ENCODE results near the gene SEMA4A. TPM values are rescaled to one million over a fixed set of nuclear protein-coding genes. Genes with fewer than 3 reads are reported as not detected.

The SEMA4A gene
- total RNA-seq, 1 donor from 2014 or later: 8.4 TPM

DNA sequence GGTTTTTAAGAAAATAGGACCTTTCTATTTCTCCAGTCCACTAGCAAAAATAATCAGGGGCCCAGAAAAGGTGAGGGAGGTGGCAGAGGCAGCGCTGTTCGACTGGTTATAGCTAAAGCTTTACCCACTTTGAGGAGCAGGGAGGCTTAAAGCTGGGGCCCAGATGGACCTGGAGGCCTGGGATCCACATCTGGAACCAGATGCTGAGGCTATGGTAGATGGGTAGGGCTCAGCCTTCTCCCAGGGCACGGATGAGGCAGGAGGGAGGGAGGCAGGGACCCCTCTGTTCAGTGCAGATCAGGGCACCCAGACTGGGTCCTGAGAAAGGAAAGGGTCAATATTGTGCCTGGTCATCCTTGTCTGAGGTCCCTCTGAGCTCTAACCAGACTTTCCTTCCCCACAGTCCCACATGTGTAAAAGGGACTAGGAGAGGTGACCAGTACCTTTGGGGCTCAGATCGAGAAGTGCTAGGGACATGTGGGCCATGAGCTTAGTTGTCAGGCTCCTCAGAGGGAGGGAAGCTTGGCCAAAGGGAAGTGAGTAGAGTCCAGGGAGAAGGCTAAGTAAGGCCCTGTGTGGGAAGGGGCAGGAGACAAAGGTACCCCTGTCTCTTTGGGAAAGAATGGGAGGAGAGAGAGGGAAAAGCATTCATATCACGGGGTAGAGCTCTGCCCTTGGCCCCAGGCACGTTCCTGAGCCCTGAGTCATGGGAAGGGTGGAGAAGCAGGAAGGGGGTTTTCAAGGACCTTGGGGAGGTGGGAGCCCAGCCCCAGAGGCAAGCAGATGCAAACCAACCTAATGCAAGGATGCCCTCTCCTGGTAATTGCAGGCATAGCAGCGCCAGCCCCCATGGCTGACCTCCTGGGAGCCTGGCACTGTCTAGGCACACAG lies 23.5 kb upstream of the SEMA4A start:
- ATAC-seq: peak; percentile 81
- intact Hi-C loops (cut with DNase I): loop anchor here (1.0 kb wide), 1 partner anchor 34 kb away; no protein-coding TSS in a partner anchor
- peak; percentile 94 for DNase-seq (ENCODE audit: low spot score)

DNA sequence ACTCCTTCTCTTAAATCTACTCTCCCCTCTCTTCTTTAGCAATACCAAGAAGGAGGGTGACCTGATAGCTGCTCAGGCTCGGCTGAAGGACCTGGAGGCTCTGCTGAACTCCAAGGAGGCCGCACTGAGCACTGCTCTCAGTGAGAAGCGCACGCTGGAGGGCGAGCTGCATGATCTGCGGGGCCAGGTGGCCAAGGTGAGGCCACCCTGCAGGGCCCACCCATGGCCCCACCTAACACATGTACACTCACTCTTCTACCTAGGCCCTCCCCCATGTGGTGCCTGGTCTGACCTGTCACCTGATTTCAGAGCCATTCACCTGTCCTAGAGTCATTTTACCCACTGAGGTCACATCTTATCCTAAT lies 22.8 kb upstream of the SEMA4A start:
- ATAC-seq (no peak), DNase-seq (ENCODE audit: low spot score) (no peak)
- intact Hi-C loops (cut with DNase I): loop anchor here (1.0 kb wide), 1 partner anchor 34 kb away; no protein-coding TSS in a partner anchor

DNA sequence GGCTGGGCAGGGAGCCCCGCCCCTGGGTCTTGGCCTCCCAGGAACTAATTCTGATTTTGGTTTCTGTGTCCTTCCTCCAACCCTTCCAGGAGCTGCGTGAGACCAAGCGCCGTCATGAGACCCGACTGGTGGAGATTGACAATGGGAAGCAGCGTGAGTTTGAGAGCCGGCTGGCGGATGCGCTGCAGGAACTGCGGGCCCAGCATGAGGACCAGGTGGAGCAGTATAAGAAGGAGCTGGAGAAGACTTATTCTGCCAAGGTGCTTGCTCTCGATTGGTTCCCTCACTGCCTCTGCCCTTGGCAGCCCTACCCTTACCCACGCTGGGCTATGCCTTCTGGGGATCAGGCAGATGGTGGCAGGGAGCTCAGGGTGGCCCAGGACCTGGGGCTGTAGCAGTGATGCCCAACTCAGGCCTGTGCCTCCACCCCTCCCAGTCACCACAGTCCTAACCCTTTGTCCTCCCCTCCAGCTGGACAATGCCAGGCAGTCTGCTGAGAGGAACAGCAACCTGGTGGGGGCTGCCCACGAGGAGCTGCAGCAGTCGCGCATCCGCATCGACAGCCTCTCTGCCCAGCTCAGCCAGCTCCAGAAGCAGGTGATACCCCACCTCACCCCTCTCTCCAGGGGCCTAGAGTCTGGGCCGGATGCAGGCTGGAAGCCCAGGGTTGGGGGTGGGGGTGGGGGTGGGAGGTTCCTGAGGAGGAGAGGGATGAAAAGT lies 18.5 kb upstream of the SEMA4A start:
- intact Hi-C loops (cut with DNase I): no loop called here
- no peak for DNase-seq (ENCODE audit: low spot score)
- ATAC-seq: no peak

DNA sequence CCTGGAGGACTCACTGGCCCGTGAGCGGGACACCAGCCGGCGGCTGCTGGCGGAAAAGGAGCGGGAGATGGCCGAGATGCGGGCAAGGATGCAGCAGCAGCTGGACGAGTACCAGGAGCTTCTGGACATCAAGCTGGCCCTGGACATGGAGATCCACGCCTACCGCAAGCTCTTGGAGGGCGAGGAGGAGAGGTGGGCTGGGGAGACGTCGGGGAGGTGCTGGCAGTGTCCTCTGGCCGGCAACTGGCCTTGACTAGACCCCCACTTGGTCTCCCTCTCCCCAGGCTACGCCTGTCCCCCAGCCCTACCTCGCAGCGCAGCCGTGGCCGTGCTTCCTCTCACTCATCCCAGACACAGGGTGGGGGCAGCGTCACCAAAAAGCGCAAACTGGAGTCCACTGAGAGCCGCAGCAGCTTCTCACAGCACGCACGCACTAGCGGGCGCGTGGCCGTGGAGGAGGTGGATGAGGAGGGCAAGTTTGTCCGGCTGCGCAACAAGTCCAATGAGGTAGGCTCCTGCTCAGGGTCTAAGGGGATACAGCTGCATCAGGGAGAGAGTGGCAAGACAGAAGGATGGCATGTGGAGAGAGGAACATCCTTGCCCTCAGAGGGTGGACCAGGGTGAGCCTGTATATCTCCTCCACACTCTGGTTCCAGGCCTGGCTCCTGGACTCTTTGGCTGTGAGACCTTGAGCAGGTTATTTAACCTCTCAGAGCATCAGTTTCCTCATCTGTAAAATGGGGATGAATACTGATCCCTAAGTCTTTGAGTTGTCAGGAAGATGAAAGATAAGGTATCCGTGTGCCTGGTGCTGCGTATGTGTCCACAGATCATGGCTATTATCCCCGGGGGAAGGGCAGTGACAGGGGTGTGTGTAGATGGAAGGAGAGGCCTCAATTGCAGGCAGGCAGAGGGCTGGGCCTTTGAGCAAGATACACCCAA lies 17.2 kb upstream of the SEMA4A start:
- intact Hi-C loops (cut with DNase I): no loop called here
- ATAC-seq: no peak
- DNase-seq (ENCODE audit: low spot score): no peak

DNA sequence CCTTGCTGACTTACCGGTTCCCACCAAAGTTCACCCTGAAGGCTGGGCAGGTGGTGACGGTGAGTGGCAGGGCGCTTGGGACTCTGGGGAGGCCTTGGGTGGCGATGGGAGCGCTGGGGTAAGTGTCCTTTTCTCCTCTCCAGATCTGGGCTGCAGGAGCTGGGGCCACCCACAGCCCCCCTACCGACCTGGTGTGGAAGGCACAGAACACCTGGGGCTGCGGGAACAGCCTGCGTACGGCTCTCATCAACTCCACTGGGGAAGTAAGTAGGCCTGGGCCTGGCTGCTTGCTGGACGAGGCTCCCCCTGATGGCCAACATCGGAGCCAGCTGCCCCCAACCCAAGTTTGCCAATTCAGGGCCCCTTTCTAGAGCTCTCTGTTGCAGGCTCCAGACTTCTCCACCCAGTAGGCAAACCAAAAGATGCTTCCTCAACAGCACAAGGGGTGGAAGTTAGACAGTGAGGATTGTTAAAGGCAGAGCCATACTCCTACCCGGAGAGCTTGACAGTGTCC lies 16.4 kb upstream of the SEMA4A start:
- intact Hi-C loops (cut with DNase I): no loop called here
- no peak for ATAC-seq
- no peak for DNase-seq (ENCODE audit: low spot score)

DNA sequence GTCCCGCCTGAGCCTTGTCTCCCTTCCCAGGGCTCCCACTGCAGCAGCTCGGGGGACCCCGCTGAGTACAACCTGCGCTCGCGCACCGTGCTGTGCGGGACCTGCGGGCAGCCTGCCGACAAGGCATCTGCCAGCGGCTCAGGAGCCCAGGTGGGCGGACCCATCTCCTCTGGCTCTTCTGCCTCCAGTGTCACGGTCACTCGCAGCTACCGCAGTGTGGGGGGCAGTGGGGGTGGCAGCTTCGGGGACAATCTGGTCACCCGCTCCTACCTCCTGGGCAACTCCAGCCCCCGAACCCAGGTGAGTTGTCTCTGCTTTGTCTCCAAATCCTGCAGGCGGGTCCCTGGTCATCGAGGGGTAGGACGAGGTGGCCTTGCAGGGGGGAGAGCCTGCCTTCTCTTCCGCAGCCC lies 14.9 kb upstream of the SEMA4A start:
- intact Hi-C loops (cut with DNase I): no loop called here
- DNase-seq (ENCODE audit: low spot score): no peak
- ATAC-seq: no peak

DNA sequence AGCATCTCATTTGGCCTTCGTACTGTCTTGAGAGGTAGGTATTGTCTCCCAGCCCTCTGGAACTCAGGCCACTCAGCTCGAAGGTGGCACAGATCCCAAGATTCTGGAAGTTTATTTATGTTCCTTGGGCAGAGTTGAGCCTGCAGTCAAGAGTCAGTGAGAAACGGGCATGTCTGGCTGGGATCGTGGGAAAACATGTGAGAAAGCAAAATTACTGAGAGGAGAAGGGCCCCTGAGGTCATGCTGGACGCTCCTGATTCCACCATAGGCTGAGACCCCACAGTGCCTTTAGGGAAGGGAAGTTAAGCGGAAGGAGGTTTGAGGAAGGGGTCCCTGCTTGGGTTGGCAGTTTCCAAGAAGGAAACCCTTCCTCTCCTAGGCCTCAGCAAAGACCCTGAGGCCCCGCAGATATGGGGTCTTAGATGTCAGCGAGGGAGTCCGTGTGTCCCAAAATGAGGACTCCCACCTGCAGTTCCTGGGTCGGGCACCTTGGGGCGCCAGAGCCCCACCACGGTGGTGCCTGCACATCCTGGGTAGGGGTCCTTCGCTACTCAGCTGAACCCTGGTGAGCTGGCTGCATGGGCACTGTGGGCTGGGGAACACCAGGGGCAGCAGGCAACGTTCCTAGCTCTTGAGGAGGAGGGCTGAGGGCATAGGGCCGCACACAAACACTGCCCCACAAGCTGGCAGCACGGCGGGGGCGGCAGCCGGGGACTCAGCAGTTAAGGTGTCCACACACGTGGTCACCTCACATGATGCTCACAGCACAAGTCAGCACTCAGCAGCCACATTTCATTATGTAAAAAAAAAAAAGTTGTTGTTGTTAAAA lies 12.3 kb upstream of the SEMA4A start:
- intact Hi-C loops (cut with DNase I): no loop called here
- DNase-seq (ENCODE audit: low spot score): no peak
- peak; percentile 50 for ATAC-seq

DNA sequence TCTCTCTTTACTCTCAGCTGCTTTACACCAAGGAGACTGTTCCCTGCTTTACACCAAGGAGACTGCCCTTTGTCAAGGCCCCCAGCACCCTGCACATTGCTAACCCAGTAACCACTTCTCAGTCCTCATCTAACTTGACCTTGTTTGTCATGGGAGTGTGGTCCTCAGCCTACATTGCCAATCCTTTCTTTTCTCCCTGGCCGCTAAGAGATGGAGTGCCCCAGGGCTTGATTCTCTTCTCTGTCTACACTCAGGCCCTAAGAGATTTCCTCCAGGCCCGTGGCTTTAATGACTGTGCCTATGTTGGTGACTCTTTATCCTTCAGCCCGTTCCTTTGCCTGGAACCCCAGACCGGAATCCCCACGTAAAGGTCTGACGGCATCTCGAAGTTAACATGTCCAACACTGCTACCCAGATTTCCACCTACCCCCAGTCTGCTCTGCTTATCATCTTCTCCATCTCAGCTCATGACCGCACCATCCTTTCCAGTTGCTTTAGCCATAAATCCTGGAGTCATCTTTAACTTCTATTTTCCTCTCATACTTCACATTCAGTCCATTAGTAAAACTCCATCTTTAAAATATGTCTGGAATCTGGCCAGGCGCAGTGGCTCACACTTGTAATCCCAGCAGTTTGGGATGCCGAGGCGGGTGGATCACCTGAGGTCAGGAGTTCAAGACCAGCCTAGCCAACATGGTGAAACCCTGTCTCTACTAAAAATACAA lies 9.5 kb upstream of the SEMA4A start:
- no peak for DNase-seq (ENCODE audit: low spot score)
- ATAC-seq: no peak
- intact Hi-C loops (cut with DNase I): no loop called here

DNA sequence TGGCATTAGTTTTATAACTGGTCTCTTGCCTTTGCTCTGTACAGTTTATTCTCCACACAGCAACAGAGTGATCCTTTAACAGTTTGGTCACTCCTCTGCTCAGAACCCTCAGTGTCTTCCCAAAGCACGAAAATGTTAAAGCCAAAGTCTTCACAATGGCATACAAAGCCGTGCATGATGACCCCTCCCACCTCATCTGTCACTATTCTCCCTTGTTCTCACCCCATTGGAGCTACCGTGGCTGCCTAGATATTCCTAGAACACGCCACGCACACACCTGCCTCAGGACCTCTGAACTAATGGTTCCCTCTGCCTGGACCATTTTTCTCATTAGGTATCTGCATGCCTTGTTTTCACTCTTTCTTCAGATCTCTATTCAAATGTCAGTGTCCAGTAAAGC lies 8.6 kb upstream of the SEMA4A start:
- no peak for DNase-seq (ENCODE audit: low spot score)
- intact Hi-C loops (cut with DNase I): no loop called here

DNA sequence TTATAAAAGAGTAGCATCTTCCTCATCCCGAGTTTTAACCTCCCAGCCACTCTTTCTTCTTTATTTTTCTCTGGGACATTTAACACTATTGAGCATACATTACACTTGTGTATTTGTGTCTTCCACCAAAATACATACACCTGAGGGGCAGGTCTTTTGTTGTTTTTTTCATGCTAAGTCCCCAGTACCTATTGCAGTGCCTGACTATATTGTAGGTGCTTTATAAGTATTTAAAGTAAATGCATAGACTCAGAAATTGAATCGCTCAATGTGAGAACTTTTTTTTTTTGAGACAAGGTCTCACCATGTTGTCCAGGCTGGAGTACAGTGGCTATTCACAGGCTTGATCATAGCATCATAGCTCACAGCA lies 7.8 kb upstream of the SEMA4A start:
- no peak for DNase-seq (ENCODE audit: low spot score)
- ATAC-seq: no peak
- intact Hi-C loops (cut with DNase I): loop anchor here (2.0 kb wide), 1 partner anchor 83 kb away; no protein-coding TSS in a partner anchor

More for the DNA sequence above, 8.6 kb upstream of the SEMA4A start:
- no peak for ATAC-seq

DNA sequence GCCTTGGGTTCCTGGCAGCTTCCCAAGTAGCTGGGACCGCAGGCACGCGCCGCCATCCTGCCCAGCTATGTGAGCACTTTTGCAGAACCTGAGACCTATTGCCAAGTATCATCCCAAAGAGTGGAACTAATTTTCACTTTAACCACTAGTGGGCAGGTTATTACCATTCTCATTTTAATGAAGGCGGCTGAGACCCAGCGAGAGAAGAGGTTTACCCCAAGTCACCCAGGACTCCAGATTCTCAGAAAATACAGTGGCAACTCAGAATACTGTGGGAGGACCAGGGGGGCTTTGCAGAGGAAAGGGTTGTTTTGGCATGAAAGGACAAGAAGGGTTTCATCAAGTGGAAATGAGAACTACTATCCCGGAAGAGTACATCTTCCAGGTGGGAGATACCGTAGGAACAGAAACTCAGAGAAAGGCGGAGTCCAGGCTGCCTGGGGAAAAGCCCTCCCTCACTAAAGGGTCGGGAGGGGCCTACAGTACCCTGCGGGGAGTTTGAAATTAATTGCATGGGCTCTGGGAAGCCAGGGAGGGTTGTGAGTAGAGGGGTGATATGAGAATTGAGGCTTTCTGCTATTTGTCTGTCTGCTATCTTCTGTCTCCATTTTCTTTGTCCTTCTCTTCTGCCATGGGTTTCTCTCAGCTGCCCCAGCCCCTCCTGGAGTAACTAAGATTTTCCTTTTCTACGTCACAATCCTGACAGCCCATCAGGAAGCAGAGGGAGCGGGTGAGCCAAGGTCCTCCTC lies 7.2 kb upstream of the SEMA4A start:
- ATAC-seq (peak; percentile 66), DNase-seq (ENCODE audit: low spot score) (peak; percentile 79)
- intact Hi-C loops (cut with DNase I): loop anchor here (2.0 kb wide), 1 partner anchor 83 kb away; no protein-coding TSS in a partner anchor

DNA sequence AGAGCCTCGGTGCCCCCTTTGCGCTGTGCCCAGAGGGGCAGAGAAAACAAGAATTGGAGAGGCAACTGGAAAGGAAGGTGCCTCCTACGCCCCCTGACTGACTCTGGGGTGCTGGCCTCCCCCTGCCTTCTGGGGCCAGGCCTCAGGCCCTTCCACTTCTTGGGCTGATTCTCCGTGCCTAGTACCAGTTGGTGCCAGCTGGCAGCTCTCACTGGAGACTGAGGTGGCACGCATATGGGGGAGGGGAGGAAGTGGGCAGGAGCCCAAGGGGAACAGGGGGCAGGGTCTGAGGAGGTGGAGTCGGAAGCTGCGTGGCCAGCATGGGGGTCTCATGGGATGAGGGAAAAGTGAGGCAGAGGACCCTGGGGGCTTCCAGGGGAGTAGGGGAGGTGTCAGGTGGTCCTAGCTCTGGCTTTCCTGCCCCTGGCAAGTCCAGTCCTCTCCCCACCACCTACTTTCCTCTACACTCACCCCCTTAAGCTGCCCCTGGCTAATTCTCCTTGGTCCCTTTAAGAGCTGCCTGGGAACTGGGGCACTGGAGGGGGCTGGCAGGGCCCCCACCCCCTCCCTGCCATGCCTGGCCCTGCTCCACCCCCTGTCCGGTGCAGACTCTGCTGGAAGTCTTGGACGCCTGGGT lies 6.5 kb upstream of the SEMA4A start:
- ATAC-seq: peak; percentile 32
- intact Hi-C loops (cut with DNase I): loop anchor here (2.0 kb wide), 1 partner anchor 82 kb away; no protein-coding TSS in a partner anchor
- DNase-seq (ENCODE audit: low spot score): no peak

DNA sequence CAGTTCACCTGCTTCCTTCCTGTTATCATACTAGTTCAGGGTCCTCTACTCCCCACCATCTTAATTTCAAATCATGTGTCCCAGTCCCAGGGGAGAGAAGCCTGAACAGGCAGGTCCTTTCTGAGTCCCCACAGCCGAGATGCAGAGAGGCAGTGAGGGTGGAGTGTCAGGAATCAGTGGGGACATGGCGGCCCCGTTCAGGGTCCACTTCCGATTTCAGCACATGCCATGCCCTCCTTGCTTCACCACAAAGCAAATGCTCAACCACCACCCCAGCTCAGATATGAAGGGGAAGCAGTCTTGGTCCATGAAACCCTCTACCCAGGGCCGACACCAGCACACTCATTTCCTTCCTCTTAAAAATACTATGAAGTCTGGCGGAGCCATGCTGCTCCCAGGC lies 5.2 kb upstream of the SEMA4A start:
- intact Hi-C loops (cut with DNase I): no loop called here
- no peak for DNase-seq (ENCODE audit: low spot score)
- no peak for ATAC-seq

DNA sequence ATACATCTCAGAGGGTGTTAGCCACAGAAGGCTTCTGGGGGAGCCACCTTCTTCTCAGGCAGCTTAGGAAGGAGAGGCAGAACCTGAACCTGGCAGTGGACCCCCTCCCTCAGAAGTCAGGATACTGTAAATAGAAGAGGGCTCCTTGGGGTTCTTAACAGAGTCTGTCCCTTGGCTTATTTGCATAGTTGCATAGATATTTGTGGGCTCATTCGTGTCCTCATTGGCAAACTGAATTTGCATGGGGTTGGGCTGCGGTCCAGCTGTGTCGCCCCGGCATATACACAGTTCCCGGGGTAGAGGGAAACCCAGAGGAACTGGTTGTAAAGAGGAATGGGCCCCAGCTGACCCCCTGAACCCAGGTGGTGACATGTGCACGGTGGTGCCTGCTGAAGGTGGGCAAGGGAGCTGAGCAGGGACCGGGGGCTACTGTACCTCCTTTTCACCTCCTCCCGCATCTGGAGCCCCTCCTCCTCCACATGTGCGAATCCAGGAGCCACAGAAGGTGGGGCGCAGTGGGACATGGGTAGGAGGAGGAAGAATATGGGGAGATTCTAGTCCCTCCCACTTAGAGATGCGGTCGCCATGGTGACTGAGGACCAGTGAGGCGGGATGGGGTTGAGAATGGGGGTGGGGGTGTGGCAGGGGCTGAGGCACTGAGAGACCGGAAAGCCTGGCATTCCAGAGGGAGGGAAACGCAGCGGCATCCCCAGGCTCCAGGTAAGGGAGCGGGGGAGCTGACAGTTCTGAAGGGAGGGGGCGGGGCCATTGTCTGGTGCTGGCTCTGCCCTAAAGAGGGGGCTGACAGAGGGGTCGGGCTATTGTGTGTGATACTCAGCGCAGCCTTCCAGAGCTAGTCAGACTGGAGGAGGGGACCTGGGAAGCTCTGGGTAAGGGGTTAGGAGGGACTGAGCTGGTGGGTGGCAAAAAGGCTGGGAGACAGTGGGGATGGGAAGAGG lies 3.7 kb upstream of the SEMA4A start:
- intact Hi-C loops (cut with DNase I): no loop called here
- no peak for DNase-seq (ENCODE audit: low spot score)

DNA sequence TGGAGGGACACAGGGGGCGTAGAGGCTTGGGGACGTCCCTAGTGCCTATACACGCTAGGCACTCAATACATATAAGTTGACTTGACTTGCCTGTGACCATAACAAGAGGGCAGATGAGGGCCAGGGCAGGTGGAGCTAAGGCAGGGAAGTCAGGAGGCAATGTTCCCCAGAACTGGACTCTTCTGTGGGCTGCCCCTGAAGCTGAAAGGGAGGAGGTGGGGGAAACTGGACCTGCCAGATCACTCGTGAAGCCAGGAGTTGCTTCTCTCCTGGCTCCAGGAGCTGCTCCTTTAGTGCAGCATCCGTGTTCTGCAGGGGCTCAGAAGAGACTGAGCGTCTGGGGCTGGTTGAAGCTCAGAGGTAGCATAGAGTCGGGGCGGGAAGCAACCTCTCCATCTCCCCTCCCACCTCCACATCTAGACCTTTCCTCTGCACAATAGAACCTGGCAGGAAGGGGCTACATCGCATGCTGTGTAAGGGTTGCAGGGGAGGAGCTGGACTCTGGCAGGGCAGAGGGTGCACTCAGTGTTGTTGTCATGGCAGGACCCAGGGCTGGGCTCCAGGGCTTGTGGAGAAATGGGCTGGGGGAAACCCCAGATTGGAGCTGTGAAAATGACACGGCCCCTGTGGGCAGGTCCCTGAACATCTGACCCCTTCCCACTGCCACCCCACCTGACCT lies 2.9 kb upstream of the SEMA4A start:
- intact Hi-C loops (cut with DNase I): no loop called here
- DNase-seq (ENCODE audit: low spot score): no peak
- ATAC-seq: no peak

More for the DNA sequence above, 3.7 kb upstream of the SEMA4A start:
- no peak for ATAC-seq

All from sciatic nerve (tissue), 2 donors.